OCI-M1 (cell line): ENCODE measurements around the gene AFF3.
"Not testable (repeated sequence)": the region's sequence is repeated elsewhere in the genome, so short reads cannot be mapped to it uniquely, and the experiment has no call there.

Experiments used
- DNase-seq: peaks from one replicate; lab custom pipeline; 2025; lab: John Stamatoyannopoulos, UW

Gene AFF3

DNA sequence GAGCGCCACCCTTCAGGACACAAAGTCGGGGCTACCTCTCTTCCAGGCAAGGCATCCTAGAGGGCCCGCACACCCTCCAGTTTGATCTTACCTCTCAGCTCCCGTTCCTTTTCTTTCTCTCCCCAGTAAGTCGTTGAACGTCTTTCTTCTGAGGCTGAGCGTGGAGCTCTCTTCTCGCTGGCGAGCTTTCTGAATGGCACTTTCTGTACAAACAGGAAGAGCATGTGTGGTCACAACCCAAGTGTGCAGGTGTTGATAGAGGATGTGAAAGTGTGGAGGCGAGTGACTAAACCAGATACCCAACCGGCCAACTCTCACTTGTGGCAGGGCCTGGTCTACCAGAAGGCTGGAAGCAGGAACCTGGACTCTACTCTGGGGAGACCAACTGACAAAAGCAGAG lies at the start of gene AFF3:
TSS of gene AFF3 (minus strand) at position 198 of the 400 bp plus-strand sequence. CDS start 38,136 bp downstream, outside the sequence.
- no peak for DNase-seq

DNA sequence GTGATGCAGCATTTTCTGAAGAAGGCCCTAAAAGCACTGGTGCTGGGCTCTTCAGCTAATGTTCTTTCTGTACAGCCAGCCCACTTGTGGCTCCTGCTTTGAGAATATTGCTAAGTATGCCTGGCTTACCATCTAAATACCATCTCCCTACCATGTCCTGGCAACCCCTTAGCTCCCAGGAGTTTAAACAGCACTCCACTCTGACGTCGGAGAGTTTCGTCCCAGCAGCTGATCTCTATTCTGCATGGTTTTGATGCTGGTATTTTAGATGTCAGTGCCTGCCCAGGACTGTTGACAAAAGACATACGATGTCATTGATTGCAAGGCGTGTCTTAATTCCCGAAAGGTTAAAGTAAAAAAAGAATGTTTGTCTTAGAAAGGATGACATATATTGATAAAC lies 47.0 kb upstream of the AFF3 start:
- no peak for DNase-seq

- DNase-seq, result no peak
Observed at GRCh38 chr2:100188326-100188725, 45.9 kb upstream of the AFF3 start.

DNA sequence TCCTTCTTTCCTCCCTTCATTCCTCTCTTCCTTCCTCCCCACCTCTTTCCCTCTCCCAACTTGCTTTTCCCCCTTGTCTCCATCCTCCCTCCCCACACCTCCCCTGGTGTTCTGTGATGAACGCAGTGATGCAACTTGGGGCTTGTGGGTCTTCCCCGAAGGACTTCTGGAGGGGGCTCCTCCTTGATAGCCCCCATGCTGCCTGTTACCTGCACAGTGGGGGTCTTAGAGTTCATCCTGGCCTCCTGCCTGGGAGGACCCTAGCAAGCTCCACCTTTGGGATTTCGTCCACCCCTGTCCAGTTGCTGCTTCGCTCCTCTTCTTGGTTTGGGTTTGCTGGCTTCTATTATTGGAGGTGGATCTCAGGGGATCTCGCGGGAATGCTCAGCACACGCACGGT lies 43.7 kb upstream of the AFF3 start:
- DNase-seq, result no peak

DNA sequence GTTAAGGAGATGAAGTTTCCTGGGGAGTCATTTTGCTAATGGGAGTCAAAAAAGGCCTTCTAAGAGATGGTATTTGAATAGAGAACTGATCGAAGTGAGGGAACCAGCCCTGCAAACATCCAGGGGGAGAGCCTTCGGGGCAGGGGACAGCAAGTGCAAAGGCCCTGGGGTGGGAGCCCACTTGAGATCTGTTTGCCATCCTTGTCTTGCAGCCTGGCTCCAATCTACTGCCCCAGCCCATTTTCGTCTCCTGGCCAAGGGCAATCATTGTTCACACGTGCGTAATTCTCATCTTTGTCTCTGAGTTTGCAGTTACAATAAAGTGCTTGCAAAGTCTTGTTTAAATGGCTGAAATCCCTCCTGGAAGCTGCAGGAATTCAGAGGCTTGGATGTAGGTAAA lies 43.1 kb upstream of the AFF3 start:
- no peak for DNase-seq

DNA sequence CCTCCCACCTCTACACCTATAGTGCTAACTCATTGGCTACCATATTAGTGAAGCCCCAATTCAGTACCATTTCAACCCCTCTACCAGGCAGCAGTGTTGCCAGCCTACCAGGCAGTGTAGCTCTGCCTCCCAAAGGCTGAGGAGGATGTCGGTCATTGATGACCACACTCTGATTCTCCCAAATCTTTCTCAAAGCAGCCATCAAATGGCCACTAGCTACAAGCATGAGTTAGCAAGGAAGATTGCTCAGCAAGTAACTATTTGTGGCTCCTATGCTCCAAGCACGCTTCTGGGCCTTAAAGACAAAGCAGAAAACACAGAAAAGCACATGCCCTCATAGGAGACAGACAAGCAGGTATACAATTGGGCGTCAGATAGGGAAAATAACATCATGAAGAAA lies 42.7 kb upstream of the AFF3 start:
- DNase-seq, result no peak

- DNase-seq, result no peak
Observed at GRCh38 chr2:100184055-100184737, 41.8 kb upstream of the AFF3 start.

DNA sequence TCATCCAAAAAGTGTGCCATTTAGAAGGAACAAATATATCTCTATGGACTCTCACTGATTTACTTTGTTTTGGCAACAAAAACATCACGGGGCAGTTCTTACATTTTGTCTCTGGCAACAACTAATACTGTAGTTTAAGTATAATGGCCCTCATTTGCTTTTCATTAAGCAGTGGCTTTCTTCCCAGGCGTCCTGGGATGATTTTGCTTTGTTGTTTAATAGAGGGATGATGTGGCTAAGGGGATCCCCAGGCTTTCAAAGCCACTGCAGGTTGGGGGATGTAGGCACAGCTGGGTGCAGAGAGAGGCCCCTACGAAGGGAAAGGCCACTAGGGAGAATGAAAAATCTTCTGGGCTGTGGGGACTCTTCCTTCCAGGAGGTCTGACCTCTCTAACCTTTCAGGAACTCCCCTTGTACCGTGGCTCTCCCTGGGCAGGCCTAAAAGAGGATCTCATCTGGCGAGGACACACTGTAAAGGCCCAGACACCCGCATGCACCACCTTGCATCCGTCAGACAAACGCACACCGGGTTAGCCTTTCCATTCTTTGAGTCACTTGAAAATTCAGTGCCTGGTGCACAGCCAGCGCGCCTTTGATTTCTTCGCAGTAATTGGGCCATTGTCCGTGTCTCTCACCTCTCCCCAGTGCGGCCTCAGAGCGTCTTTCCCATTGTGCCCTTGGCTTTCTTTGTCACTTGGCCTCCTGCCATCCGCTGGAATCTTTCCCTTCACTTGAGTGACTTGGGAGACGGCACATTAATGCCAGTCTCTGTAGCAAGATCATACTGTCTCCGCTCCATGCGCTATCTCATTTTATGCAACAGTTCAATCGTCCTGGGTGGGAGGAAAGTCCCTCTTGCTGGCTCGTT lies 40.3 kb upstream of the AFF3 start:
- DNase-seq, result no peak

DNA sequence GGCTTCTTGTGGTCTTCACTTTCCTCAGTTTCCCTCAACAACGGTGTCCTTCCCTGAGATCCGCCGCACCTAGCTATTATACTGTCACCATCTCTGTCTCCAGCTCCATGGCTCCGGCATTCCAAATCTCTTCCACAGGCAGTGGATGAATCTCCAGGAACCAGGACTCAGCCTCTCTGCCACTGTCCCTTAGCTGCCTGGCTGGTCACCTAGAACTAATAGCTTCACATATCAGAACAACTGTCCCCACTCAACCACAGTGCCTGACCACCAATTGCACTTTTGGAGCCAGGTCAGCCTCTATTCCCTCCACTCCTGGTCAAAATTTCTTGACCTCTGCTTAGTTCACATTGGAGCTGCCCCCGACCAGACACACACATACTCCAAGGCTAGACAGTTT lies 38.1 kb upstream of the AFF3 start:
- DNase-seq, result no peak

GRCh38 chr2:100179806-100180205 lies 37.4 kb upstream of the AFF3 start:
- no peak for DNase-seq

- no peak for DNase-seq
Observed at GRCh38 chr2:100178864-100179263, 36.5 kb upstream of the AFF3 start.

- peak; percentile 87 for DNase-seq
Observed at GRCh38 chr2:100178085-100178788, 35.8 kb upstream of the AFF3 start.

GRCh38 chr2:100176925-100177324 lies 34.5 kb upstream of the AFF3 start:
- DNase-seq, result no peak

DNA sequence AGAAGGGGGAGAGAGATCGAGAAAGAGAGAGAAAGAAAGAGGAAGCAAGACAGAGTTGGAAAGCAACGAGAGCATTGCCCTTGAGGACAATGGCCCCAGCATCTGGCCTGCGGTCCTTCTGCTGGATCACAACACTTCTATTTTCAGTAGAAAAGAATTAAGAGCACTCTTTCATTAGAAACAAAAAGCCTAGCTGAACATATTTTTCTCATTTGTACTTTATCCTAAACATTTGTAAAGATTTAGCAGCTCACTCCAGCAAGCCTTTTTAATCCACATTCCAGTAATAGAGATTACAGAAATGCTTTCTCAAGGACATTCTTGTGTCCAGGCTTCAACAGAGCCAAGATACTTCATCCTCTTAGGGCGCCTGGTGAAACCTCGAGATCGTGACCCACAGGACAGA lies 31.6 kb upstream of the AFF3 start:
- peak; percentile 1 for DNase-seq

GRCh38 chr2:100166701-100167100 lies 24.3 kb upstream of the AFF3 start:
- DNase-seq, result no peak

- DNase-seq, result no peak
Observed at GRCh38 chr2:100163605-100164004, 21.2 kb upstream of the AFF3 start.

- no peak for DNase-seq
Observed at GRCh38 chr2:100161945-100162620, 19.7 kb upstream of the AFF3 start.

DNA sequence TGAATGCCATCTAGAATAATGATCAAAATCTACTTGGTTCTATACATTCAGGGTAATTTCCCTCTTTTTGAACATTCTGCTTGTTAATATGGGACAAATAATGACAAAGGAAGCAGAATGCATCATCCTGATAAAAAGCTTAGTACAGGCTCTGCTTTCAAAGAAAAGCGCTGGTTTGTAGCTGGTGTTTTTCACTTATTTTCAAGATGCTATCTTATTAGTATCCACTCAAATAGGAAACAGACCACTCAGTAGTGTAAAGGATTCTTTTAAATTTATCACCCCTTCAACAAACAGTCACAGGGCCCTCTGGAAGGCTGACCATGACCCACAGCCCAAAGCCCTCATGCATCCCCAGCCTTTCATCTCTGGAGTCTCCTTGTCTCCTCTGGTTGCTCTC lies 18.0 kb upstream of the AFF3 start:
- no peak for DNase-seq

- DNase-seq, result not testable (repeated sequence)
Observed at GRCh38 chr2:100151832-100152231, 9.4 kb upstream of the AFF3 start.

DNA sequence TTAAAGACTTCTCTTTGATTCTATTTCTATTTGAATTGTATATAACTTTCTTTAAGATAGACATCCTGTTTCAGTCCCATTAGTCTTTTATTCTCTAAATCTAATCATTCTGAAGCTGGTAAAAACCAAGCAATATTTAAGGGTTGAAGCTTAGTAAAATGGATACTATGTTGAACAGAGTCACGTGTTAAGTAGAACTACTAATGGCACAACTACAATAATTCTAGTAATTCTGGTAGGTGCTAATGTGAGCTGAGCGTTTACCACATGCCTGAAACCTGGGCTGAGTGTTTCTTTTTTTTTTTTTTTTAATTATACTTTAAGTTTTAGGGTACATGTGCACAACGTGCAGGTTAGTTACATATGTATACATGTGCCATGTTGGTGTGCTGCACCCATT lies 8.9 kb upstream of the AFF3 start:
- DNase-seq, result no peak

DNA sequence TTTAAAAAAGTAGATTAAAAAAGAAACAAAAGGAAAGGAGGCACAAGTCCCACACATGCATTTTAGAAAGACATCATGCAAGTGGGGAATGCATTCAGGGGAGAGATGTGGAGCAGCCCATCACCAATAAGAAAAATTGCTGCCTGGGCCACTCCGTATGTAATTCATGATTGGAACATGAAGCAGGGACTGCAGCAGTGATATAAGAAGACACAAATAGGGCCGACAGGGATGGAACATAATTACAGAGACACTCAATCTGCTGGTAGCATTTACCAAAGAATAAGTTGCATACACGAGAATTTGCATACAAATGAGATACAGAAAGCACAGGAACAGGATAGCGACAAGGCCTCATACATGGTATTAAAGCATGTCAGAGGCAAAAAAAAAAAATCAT lies 6.5 kb upstream of the AFF3 start:
- no peak for DNase-seq

DNA sequence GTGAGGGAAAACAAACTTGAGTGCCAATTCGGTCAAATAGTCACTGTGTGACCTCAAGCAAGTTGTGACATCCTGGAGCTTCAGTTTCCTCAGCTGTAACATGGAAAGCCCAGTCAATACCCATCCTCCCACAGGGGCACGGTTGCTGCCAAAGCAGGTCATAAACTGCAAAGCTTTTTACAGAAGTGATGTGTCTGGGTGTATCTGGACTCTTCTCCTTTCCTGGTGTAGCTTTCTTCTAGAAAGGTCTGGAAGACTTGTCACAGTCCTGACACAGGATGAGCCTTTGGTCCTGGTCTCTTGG lies 4.2 kb upstream of the AFF3 start:
- DNase-seq, result no peak
